DND-41 (cell line): ENCODE results near the gene ZXDC.

Experiments
- CTCF ChIP-seq: IDR thresholded peaks from 2 replicates; pipeline ENCODE4 v1.5.1; 2012; ENCODE audit warnings: borderline replicate concordance, low read length, moderate library complexity, mild to moderate bottlenecking; ENCODE audit not compliant: poor library complexity, severe bottlenecking; ENCODE audit errors: extremely low read depth
- EZH2 ChIP-seq: IDR thresholded peaks from 3 replicates; pipeline ENCODE4 v1.6.1; 2012; ENCODE audit warnings: borderline replicate concordance, low read depth, mild to moderate bottlenecking, moderate library complexity, low read length, inconsistent platforms; ENCODE audit not compliant: severe bottlenecking

- TF ChIP-seq CTCF (no peak), EZH2 (no peak)
Measured at GRCh38 chr3:126491221-126492013, 15.7 kb upstream of the ZXDC start.
